Adipose tissue (tissue), 3 donors: ENCODE results near the gene CADM2. TPM values are rescaled to one million over a fixed set of nuclear protein-coding genes. Genes with fewer than 3 reads are reported as not detected.
"Not testable (repeated sequence)": the region's sequence is repeated elsewhere in the genome, so short reads cannot be mapped to it uniquely, and the experiment has no call there.

ENCODE experiments used
- H3K27ac ChIP-seq: one replicate; pipeline ENCODE4 v1.5.1; 2013; ENCODE audit warnings: low read depth, low read length
- WGBS, 3 donors: extraction: QIAGEN DNeasy Blood & Tissue Kit; methylation state at CpG; one replicate each; pipeline ENCODE4 v1.1.7; 2013; 5-methylcytosine and 5-hydroxymethylcytosine counted together
- polyA plus RNA-seq, 3 donors: library from polyadenylated mRNA; stranded (reverse); fragments of 200-250 nt; gene quantifications; one replicate each; pipeline ENCODE4 v1.2.3, GENCODE V29; 2013
- donor health status: healthy with polysubstance abuse.
- donor health status: Bipolar disorder and iron deficiency.
- donor health status: healthy.

CADM2 gene
- 1 to 10 TPM in 1 of 3 donors, under 1 TPM in 2; 0.22 to 2.5 (median 0.34) TPM for polyA plus RNA-seq

GRCh38 chr3:84958495-84959469 is at the start of gene CADM2:
CADM2 (plus strand) TSS chr3:84958989.
- WGBS, 3 donors, result 0 to 1% (median 1%) methylated on average over 54 to 70 of the region's 70 CpGs
- no peak within 1 kb of the TSS for H3K27ac ChIP-seq

- WGBS, 3 donors, result 89 to 94% (median 92%) methylated on average over 24 to 33 of the region's 33 CpGs
- H3K27ac ChIP-seq, result not testable (repeated sequence)
Observed at GRCh38 chr3:84918592-84918991, 40.2 kb upstream of the CADM2 start.

GRCh38 chr3:84922682-84923081 is 36.1 kb upstream of the CADM2 start:
- 73 to 85% (median 85%) methylated on average over 3 of the region's 3 CpGs for WGBS, 3 donors
- no peak overlapping the region for H3K27ac ChIP-seq

GRCh38 chr3:84925571-84925970 is 33.2 kb upstream of the CADM2 start:
- WGBS, 3 donors, result 29 to 82% (median 73%) methylated on average over 1 of the region's 1 CpG
- no peak overlapping the region for H3K27ac ChIP-seq

- WGBS, 3 donors, result 67 to 68% (median 68%) methylated on average over 4 of the region's 4 CpGs
- no peak overlapping the region for H3K27ac ChIP-seq
Observed at GRCh38 chr3:84943379-84943778, 15.4 kb upstream of the CADM2 start.

GRCh38 chr3:84946240-84946639 is 12.5 kb upstream of the CADM2 start:
- 0 to 7% (median 3%) methylated on average over 1 of the region's 1 CpG for WGBS, 3 donors
- H3K27ac ChIP-seq, result no peak overlapping the region

- 2 to 3% (median 2%) methylated on average over 40 of the region's 40 CpGs for WGBS, 3 donors
Observed at GRCh38 chr3:84959470-84960271, 882 bp downstream of the CADM2 start.

GRCh38 chr3:84960581-84960980 is 1.8 kb downstream of the CADM2 start:
- H3K27ac ChIP-seq, result no peak overlapping the region
- 5 to 9% (median 5%) methylated on average over 12 of the region's 12 CpGs for WGBS, 3 donors

More at GRCh38 chr3:84959470-84960271, 882 bp downstream of the CADM2 start:
- H3K27ac ChIP-seq, result no peak overlapping the region

GRCh38 chr3:84961011-84961410 is 2.2 kb downstream of the CADM2 start:
- H3K27ac ChIP-seq, result no peak overlapping the region
- WGBS, 3 donors, result 7 to 14% (median 12%) methylated on average over 7 of the region's 7 CpGs

- WGBS, 3 donors, result 12 to 18% (median 13%) methylated on average over 23 of the region's 23 CpGs
- H3K27ac ChIP-seq, result no peak overlapping the region
Observed at GRCh38 chr3:84961521-84962255, 2.9 kb downstream of the CADM2 start.

GRCh38 chr3:84962415-84962814 is 3.6 kb downstream of the CADM2 start:
- 86 to 95% (median 90%) methylated on average over 5 of the region's 5 CpGs for WGBS, 3 donors

GRCh38 chr3:84963137-84963536 is 4.3 kb downstream of the CADM2 start:
- H3K27ac ChIP-seq, result no peak overlapping the region
- WGBS, 3 donors, result 83 to 92% (median 84%) methylated on average over 2 of the region's 2 CpGs

More at GRCh38 chr3:84962415-84962814, 3.6 kb downstream of the CADM2 start:
- no peak overlapping the region for H3K27ac ChIP-seq

- no peak overlapping the region for H3K27ac ChIP-seq
- 28 to 43% (median 33%) methylated on average over 1 of the region's 1 CpG for WGBS, 3 donors
Observed at GRCh38 chr3:84965141-84965540, 6.4 kb downstream of the CADM2 start.

GRCh38 chr3:84967767-84968581 is 9.2 kb downstream of the CADM2 start:
- no peak overlapping the region for H3K27ac ChIP-seq
- WGBS, 3 donors, result 31 to 43% (median 38%) methylated on average over 5 of the region's 5 CpGs

GRCh38 chr3:84968701-84969235 is 10.0 kb downstream of the CADM2 start:
- H3K27ac ChIP-seq, result no peak overlapping the region
- 76 to 78% (median 77%) methylated on average over 2 of the region's 2 CpGs for WGBS, 3 donors

- H3K27ac ChIP-seq, result no peak overlapping the region
Observed at GRCh38 chr3:84974347-84974746, 15.6 kb downstream of the CADM2 start.

GRCh38 chr3:84977021-84977420 is 18.2 kb downstream of the CADM2 start:
- WGBS, 3 donors, result 63 to 69% (median 64%) methylated on average over 1 of the region's 1 CpG

More at GRCh38 chr3:84977021-84977420, 18.2 kb downstream of the CADM2 start:
- no peak overlapping the region for H3K27ac ChIP-seq
